Duodenal mucosa (tissue), 2 donors: ENCODE measurements around the gene PXT1.

Experiments
- H3K27ac ChIP-seq: one replicate; pipeline ENCODE4 v1.7.0; 2013; ENCODE audit warnings: low read depth, low read length
- H3K27me3 ChIP-seq, 2 donors: one replicate each; pipeline ENCODE4 v1.7.0; 2013; ENCODE audit warnings: low read length in 2 of 2, control low read depth in 1 of 2; ENCODE audit not compliant: insufficient read depth in 2 of 2, control insufficient read depth in 1 of 2
- H3K36me3 ChIP-seq, 2 donors: one replicate each; pipeline ENCODE4 v1.7.0; 2013; ENCODE audit warnings: low read length in 2 of 2, control low read depth in 1 of 2; ENCODE audit not compliant: insufficient read depth in 2 of 2, control insufficient read depth in 1 of 2
- H3K4me1 ChIP-seq, 2 donors: one replicate each; pipeline ENCODE4 v1.7.0; 2013; ENCODE audit warnings: low read length in 2 of 2, control low read depth in 1 of 2; ENCODE audit not compliant: insufficient read depth in 2 of 2, control insufficient read depth in 1 of 2
- H3K4me3 ChIP-seq, 2 donors: one replicate each; pipeline ENCODE4 v1.7.0; 2013; ENCODE audit warnings: low read length in 2 of 2, low read depth in 1 of 2
- H3K9ac ChIP-seq, 2 donors: one replicate each; pipeline ENCODE4 v1.7.0; 2013; ENCODE audit warnings: low read length in 2 of 2, low read depth in 1 of 2
- H3K9me3 ChIP-seq, 2 donors: one replicate each; pipeline ENCODE4 v1.7.0; 2013; ENCODE audit warnings: low read length in 2 of 2, control low read depth in 1 of 2; ENCODE audit not compliant: control insufficient read depth in 1 of 2

The PXT1 gene

GRCh38 chr6:36362551-36363370 lies 79.9 kb downstream of the PXT1 start:
- Histone ChIP-seq H3K9ac (no peak overlapping the region), H3K4me3 (no peak overlapping the region), H3K27me3 (no peaks in the 10 kb centered on the region), H3K9me3 (no peaks in the 10 kb centered on the region), H3K27ac (no peak overlapping the region), H3K36me3 (peaks cover 2 to 3% of the 10 kb centered on the region in 2 donors), H3K4me1 (peaks cover 9 to 10% of the 10 kb centered on the region in 2 donors)

- Histone ChIP-seq H3K27ac (no peak overlapping the region), H3K27me3 (no peaks in the 10 kb centered on the region), H3K9me3 (no peaks in the 10 kb centered on the region), H3K36me3 (no peaks in the 10 kb centered on the region), H3K4me3 (no peak overlapping the region), H3K4me1 (peaks cover 9 to 10% of the 10 kb centered on the region in 2 donors), H3K9ac (no peak overlapping the region)
These were observed 81.6 kb downstream of the PXT1 start for GRCh38 chr6:36361071-36361470.

- no peaks in the 10 kb centered on the region for H3K9me3 ChIP-seq
- H3K4me3 ChIP-seq = no peak overlapping the region
- peaks cover 6 to 9% of the 10 kb centered on the region in 2 donors for H3K4me1 ChIP-seq
- H3K27ac ChIP-seq = no peak overlapping the region
- H3K9ac ChIP-seq = peak overlapping the region in 1 of 2 donors; percentile 18
- no peaks in the 10 kb centered on the region for H3K36me3 ChIP-seq
- H3K27me3 ChIP-seq = no peaks in the 10 kb centered on the region
These were observed 82.2 kb downstream of the PXT1 start for GRCh38 chr6:36360241-36361054.

- H3K4me1 ChIP-seq = peaks cover 0 to 3% of the 10 kb centered on the region in 2 donors
- no peak overlapping the region for H3K27ac ChIP-seq
- H3K4me3 ChIP-seq = no peak overlapping the region
- H3K27me3 ChIP-seq = no peaks in the 10 kb centered on the region
- H3K9me3 ChIP-seq = no peaks in the 10 kb centered on the region
- H3K36me3 ChIP-seq = no peaks in the 10 kb centered on the region
- no peak overlapping the region for H3K9ac ChIP-seq
These were observed 84.3 kb downstream of the PXT1 start for GRCh38 chr6:36358226-36358915.

GRCh38 chr6:36357872-36358225 lies 84.8 kb downstream of the PXT1 start:
- Histone ChIP-seq H3K36me3 (no peaks in the 10 kb centered on the region), H3K27me3 (no peaks in the 10 kb centered on the region), H3K9me3 (peaks cover 0 to 2% of the 10 kb centered on the region in 2 donors), H3K27ac (no peak overlapping the region), H3K9ac (no peak overlapping the region), H3K4me1 (peaks cover 0 to 3% of the 10 kb centered on the region in 2 donors), H3K4me3 (no peak overlapping the region)

- no peak overlapping the region for H3K9ac ChIP-seq
- no peaks in the 10 kb centered on the region for H3K36me3 ChIP-seq
- H3K27me3 ChIP-seq = no peaks in the 10 kb centered on the region
- peaks cover 0 to 6% of the 10 kb centered on the region in 2 donors for H3K9me3 ChIP-seq
- no peak overlapping the region for H3K27ac ChIP-seq
- no peak overlapping the region for H3K4me3 ChIP-seq
- H3K4me1 ChIP-seq = peaks cover 8 to 12% of the 10 kb centered on the region in 2 donors
These were observed 86.8 kb downstream of the PXT1 start for GRCh38 chr6:36355819-36356218.

- Histone ChIP-seq H3K9ac (no peak overlapping the region), H3K4me3 (no peak overlapping the region), H3K27ac (no peak overlapping the region), H3K27me3 (no peaks in the 10 kb centered on the region), H3K4me1 (peaks cover 23 to 25% of the 10 kb centered on the region in 2 donors), H3K36me3 (no peaks in the 10 kb centered on the region), H3K9me3 (peaks cover 0 to 6% of the 10 kb centered on the region in 2 donors)
These were observed 89.2 kb downstream of the PXT1 start for GRCh38 chr6:36353411-36353915.

GRCh38 chr6:36352477-36353157 lies 90.0 kb downstream of the PXT1 start:
- Histone ChIP-seq H3K27me3 (no peaks in the 10 kb centered on the region), H3K9me3 (peaks cover 0 to 6% of the 10 kb centered on the region in 2 donors), H3K4me3 (no peak overlapping the region), H3K4me1 (peaks cover 26 to 30% of the 10 kb centered on the region in 2 donors), H3K9ac (no peak overlapping the region), H3K27ac (no peak overlapping the region), H3K36me3 (no peaks in the 10 kb centered on the region)

- peaks cover 0 to 6% of the 10 kb centered on the region in 2 donors for H3K9me3 ChIP-seq
- no peaks in the 10 kb centered on the region for H3K36me3 ChIP-seq
- H3K4me3 ChIP-seq = no peak overlapping the region
- H3K27ac ChIP-seq = no peak overlapping the region
- no peak overlapping the region for H3K9ac ChIP-seq
- H3K27me3 ChIP-seq = no peaks in the 10 kb centered on the region
- peaks cover 30 to 39% of the 10 kb centered on the region in 2 donors for H3K4me1 ChIP-seq
These were observed 91.7 kb downstream of the PXT1 start for GRCh38 chr6:36350681-36351571.
